Measurements from ENCODE around the gene DNAH9. TPM values are rescaled to one million over a fixed set of nuclear protein-coding genes. Genes with fewer than 3 reads are reported as not detected.

The DNAH9 gene
- polyA plus RNA-seq, 1 donor (not counting 4 experiments of a cell fraction or from before 2014, with no cell fraction given), result 0.42 TPM

GRCh38 chr17:11700668-11701067 lies 102.4 kb downstream of the DNAH9 start:
- TF ChIP-seq EZH2 (IDR thresholded peaks at IDR 0.05; ENCODE audit: low read length) (no peak), CTCF (optimal IDR thresholded peaks at IDR 0.05 in 1 of 3, IDR thresholded peaks at IDR 0.05 in 1 of 3, conservative IDR thresholded peaks at IDR 0.05 in 1 of 3; ENCODE audit: extremely low read depth in 1 of 3, insufficient read depth in 2 of 3, low read length in 3 of 3) (no peak)
- H3K9ac ChIP-seq (ENCODE audit: control insufficient read depth, extremely low read depth, insufficient read depth, low read length), result no peak overlapping the region

GRCh38 chr17:11701911-11702310 lies 103.6 kb downstream of the DNAH9 start:
- no peaks in the 10 kb centered on the region for H3K9me3 ChIP-seq (ENCODE audit: control insufficient read depth, low read depth, low read length)
- H2AFZ ChIP-seq (ENCODE audit: control insufficient read depth, low read length), result no peak overlapping the region
- H3K36me3 ChIP-seq (ENCODE audit: control insufficient read depth in 2 of 2, extremely low read depth in 1 of 2, insufficient read depth in 2 of 2, low read length in 2 of 2), result no peaks in the 10 kb centered on the region
- no peaks in the 10 kb centered on the region for H3K9me1 ChIP-seq (ENCODE audit: control insufficient read depth, extremely low read depth, insufficient read depth, low read length)
- dilution Hi-C loops (cut with MboI; ENCODE audit: extremely low pct_ligation_motif_present, low sequenced_read_pairs), result no loop called here
- H3K9ac ChIP-seq (ENCODE audit: control insufficient read depth, extremely low read depth, insufficient read depth, low read length), result no peak overlapping the region
- TF ChIP-seq EZH2 (IDR thresholded peaks at IDR 0.05; ENCODE audit: low read length) (no peak), CTCF (optimal IDR thresholded peaks at IDR 0.05 in 1 of 3, IDR thresholded peaks at IDR 0.05 in 1 of 3, conservative IDR thresholded peaks at IDR 0.05 in 1 of 3; ENCODE audit: extremely low read depth in 1 of 3, insufficient read depth in 2 of 3, low read length in 3 of 3) (no peak)
- H4K20me1 ChIP-seq (ENCODE audit: control insufficient read depth, extremely low read depth, insufficient read depth, low read length), result no peaks in the 10 kb centered on the region
- no peaks in the 10 kb centered on the region for H3K4me1 ChIP-seq (ENCODE audit: control insufficient read depth, extremely low read depth, insufficient read depth, low read length)
- H3K27ac ChIP-seq (ENCODE audit: control insufficient read depth, insufficient read depth, low read length), result no peak overlapping the region
- no peak for DNase-seq (ENCODE audit: low read depth, low spot score)
- H3K27me3 ChIP-seq (ENCODE audit: control insufficient read depth, extremely low read depth, insufficient read depth, low read length), result no peaks in the 10 kb centered on the region
- H3K79me2 ChIP-seq (ENCODE audit: control insufficient read depth, insufficient read depth, low read length), result no peaks in the 10 kb centered on the region
- no peak overlapping the region for H3K4me3 ChIP-seq (ENCODE audit: control insufficient read depth in 2 of 3, extremely low read depth in 1 of 3, insufficient read depth in 2 of 3, low read depth in 1 of 3, low read length in 3 of 3)
- FAIRE-seq, result no peak
- no peak overlapping the region for H3K4me2 ChIP-seq (ENCODE audit: control insufficient read depth, extremely low read depth, insufficient read depth, low read depth, low read length)

More at GRCh38 chr17:11700668-11701067, 102.4 kb downstream of the DNAH9 start:
- Histone ChIP-seq H3K4me2 (ENCODE audit: control insufficient read depth, extremely low read depth, insufficient read depth, low read depth, low read length) (no peak overlapping the region), H4K20me1 (ENCODE audit: control insufficient read depth, extremely low read depth, insufficient read depth, low read length) (no peaks in the 10 kb centered on the region), H3K27ac (ENCODE audit: control insufficient read depth, insufficient read depth, low read length) (no peak overlapping the region), H3K9me3 (ENCODE audit: control insufficient read depth, low read depth, low read length) (no peaks in the 10 kb centered on the region), H3K27me3 (ENCODE audit: control insufficient read depth, extremely low read depth, insufficient read depth, low read length) (no peaks in the 10 kb centered on the region), H3K9me1 (ENCODE audit: control insufficient read depth, extremely low read depth, insufficient read depth, low read length) (no peaks in the 10 kb centered on the region), H3K36me3 (ENCODE audit: control insufficient read depth in 2 of 2, extremely low read depth in 1 of 2, insufficient read depth in 2 of 2, low read length in 2 of 2) (no peaks in the 10 kb centered on the region), H3K79me2 (ENCODE audit: control insufficient read depth, insufficient read depth, low read length) (no peaks in the 10 kb centered on the region), H2AFZ (ENCODE audit: control insufficient read depth, low read length) (no peak overlapping the region), H3K4me3 (ENCODE audit: control insufficient read depth in 2 of 3, extremely low read depth in 1 of 3, insufficient read depth in 2 of 3, low read depth in 1 of 3, low read length in 3 of 3) (no peak overlapping the region), H3K4me1 (ENCODE audit: control insufficient read depth, extremely low read depth, insufficient read depth, low read length) (no peaks in the 10 kb centered on the region)
- FAIRE-seq (no peak), DNase-seq (ENCODE audit: low read depth, low spot score) (no peak)
- dilution Hi-C loops (cut with MboI; ENCODE audit: extremely low pct_ligation_motif_present, low sequenced_read_pairs), result no loop called here
